Embryonic facial prominence (tissue), 1 donor: Measurements from ENCODE around the gene WDR93.
A peak's percentile ranks its signal among the peaks of the same experiment; 100 is the strongest.

Experiments used
- DNase-seq: peaks from one replicate; pipeline ENCODE4 v3.0.0-alpha.2; 2016; ENCODE audit errors: extremely low spot score

The WDR93 gene

GRCh38 chr15:89690276-89691218 is at the start of gene WDR93, which contains the start of gene PEX11A:
TSS of gene WDR93 (plus strand) at chr15:89690811. CDS start at chr15:89701747, 10,936 bp downstream.
TSS of gene PEX11A (minus strand) at chr15:89690754. CDS start at chr15:89690632, 122 bp downstream.
- peak; percentile 21 for DNase-seq

DNA sequence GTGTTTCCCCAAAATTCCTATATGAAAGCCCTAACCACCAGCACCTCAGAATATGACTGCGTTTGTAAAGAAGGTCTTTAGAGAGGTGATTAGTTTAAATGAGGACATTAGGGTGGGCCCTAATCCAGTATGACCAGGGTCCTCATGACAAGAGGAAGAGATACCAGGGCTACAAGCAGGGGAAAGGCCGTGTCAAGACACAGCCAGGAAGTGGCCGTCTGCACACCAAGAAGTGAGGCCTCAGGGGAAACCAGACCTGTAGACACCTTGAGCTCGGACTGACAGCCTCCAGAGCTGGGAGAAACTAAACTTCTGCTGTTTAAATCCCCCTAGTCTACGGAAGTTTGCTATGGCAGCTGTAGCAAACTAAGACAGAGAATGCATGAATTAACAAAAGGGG is 49.6 kb upstream of the WDR93 start:
- no peak for DNase-seq

- DNase-seq = no peak
Observed at GRCh38 chr15:89642106-89642505, 48.5 kb upstream of the WDR93 start.

- DNase-seq = no peak
Observed at GRCh38 chr15:89645680-89646079, 44.9 kb upstream of the WDR93 start.

- no peak for DNase-seq
Observed at GRCh38 chr15:89646416-89647141, 44.0 kb upstream of the WDR93 start.

DNA sequence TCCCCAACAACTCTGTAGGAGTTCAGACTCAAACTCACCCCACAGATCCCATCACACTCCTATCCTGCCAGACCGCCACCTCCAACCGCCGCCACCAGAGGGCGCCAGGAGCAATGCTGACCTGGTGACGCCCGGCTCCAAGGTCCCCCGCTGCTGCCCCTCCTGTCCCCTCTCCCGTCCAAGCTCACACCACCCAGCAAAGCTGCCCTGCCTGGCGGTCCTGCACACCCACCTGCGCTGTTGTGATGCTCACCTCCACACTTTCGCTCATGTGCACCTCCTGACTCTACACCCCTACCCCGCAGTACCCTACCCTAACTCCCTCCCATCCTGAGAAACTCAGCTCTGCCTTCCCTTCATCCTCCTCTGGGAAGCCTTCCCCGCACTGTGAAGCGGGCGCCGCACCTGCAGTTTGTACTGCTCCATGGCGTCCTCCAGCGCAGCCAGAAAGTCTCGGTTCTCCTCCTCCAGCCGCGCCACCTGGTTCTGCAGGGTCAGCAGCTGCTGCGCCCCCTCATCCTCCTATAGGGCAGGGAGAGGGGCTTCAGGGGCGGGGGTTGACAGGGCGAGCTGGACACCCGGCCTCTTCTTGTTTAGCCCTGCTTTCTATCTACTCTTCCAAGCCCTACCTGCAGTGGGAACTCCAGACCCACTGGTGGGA is 43.3 kb upstream of the WDR93 start:
- DNase-seq = no peak

DNA sequence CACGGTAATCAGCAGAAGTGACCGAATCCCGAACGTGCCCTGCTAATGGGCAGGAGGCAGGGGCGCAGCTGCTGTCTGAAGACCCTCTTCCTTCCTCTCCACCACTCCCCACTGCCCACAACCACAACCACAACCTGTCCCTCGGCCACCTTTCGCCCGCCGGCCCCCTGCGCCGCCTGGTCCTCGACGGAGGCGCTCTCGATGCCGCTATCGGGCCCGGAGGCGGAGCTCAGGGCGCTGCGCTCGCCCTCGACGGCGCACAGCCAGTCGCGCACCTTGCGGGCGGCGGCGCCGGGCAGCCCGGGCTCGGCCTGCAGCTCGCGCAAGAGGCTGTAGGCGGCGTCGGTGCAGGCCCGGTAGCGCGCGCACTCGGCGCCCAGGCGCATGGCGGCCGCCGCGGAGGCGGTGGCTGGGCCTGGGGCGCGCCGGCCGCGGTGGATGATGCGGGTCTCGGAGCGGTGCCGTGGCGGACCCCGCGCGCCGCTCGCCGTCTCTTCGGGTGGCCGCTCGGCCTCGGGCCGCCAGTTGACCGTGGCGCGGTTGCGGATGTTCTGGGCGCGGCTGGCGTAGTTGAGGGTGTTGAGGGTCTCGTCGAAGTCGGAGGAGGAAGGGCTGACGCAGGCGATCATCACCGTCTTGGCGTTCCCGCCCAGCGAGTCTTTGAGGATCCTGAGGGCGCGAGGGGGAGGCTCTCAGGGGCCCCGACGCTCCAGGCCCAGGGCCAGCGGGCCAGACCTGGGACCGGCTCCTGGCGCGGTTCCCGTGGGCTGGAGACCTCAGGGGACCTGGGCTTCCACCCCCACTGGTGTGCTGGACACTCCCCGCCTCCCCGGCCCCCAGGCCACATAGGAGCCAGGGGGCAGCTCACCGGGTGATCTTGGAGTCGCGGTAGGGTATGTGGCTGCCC is 42.3 kb upstream of the WDR93 start:
- DNase-seq = no peak

DNA sequence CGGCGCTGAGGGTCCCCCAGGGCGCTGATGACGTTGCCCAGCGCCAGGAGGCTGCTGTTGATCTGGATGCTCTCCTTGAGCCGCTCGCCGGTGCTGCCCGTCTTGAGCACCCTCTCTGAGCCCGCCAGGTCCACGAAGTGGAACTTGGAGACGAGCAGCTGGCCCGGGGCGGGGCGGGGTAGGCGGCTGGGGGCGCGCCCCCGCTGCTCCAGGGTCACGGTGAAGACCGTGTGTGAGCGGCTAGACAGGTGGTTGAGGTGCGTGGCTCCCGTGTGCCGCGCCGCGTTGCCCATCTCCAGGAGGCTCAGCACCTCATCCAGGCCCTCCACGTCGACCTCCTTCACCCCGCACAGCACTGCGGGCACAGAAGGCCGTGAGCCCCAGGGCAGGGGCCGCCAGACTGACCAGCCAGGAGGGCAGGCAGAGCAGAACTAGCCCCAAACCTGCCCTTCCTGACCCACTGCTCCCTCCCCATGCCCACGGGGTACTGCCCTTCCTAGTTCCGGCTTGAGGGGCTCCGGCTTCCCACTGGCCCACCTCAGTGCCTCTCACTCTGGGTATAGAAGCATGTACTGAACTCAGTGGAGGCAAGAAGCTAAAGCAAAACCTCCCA is 41.5 kb upstream of the WDR93 start:
- DNase-seq = no peak

- DNase-seq = no peak
Observed at GRCh38 chr15:89649716-89650115, 40.9 kb upstream of the WDR93 start.

GRCh38 chr15:89652131-89652530 is 38.5 kb upstream of the WDR93 start:
- DNase-seq = no peak

DNA sequence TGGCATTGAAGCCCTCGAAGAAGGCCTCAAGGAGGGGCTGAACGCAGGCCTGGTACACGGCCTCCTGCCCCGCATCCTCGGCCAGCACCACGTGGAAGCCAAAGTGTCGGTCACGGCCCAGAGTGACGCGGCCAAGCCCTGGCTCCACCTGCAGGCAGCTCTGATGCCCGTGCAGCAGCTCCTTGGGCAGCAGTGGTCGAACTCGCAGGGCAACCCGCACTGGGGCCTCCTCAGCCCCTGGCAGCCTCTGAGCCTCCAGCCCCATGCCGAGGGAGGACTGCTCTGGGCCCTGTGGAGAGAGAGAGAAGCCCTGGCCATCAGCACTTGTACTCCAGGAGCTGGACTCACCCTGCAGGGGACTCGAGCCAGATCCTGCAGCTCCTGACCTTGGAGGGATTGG is 37.9 kb upstream of the WDR93 start:
- no peak for DNase-seq

DNA sequence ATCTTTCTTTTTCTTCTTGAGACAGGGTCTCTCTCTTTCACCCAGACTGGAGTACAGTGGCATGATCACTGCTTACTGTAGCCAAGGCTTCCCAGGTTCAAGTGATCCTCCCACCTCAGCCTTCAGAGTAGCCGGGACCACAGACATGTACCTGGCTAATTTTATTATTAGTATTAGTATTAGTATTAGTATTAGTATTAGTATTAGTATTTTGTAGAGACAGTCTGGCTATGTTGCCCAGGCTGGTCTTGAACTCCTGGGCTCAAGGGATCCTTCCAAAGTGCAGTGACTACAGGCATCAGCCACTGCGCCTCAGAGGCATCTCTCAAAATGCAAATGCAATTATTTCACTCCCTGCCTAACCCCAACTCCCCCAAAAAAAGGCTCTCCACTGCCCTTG is 37.0 kb upstream of the WDR93 start:
- no peak for DNase-seq

DNA sequence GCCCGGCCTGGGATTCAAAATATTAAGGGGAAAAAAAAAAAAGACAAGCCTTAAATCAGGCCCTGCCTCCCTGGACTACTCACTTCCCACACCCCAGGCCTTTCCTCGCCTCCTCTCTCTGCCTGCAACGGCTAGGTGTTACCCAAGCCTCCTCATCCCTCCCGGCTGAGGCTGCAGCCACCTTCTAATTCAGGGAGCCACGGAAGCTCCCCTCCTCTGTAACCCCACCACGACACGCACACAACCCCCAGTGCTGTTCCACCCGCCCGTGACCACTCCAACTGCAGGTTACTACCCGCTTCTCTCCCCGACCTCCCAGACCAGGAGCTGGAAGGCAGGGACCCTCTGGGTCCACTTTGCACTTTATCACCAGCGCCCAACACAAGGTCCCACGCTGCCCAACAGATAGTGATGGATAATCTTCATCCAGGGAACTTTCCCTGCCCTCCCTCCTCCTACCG is 36.3 kb upstream of the WDR93 start:
- no peak for DNase-seq

DNA sequence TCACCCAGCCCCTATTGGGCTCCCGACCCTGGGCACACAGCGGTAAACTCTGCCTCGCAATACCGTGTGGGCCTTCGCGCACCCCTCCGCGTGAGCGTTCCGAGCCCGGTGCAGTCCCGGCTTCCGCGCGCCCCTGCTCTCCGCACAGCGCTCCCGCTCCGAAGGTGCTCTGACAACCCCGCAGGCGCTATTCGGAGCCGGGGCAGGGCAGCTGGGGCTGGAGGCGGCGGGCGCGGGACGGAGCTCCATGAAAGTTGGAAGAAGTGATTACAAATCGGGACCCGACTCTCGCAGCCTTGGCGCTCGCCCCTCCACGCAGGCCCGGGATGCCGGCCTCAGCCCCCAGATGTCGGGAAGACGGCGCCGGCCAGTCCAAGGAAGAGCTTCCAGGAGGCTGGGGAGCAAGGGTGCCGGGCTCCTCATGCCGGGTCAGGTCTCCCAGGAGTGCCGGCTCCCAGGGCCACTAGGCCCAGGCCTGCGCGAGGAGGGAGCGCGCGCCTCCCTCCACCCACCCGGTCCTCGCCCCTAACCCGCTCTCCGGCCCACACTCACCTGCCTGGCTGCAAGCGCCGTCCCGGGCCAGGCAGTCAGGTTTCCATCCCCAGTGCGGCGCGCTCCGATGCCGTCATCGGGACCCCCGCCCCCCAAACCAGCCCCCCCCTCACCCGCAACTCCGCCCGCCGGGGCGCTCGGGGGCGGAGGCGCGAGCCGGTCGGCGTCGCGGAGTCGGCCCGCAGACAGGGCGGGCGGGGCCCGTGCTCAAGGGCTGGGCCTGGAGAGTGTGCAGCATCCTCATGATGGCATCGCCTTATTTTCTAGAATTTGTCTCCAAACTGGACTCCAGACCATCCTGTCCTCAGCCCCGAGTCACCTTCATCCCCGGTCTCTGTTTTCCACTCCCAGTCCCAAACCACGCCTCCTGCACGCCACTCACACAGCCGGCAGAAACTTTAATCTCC is 35.5 kb upstream of the WDR93 start, which contains the start of gene KIF7:
Gene KIF7, minus strand, starts transcription at position 621 of the 959 bp plus-strand sequence. CDS start 2,537 bp downstream, outside the sequence.
- DNase-seq = peak; percentile 43

- DNase-seq = no peak
Observed at GRCh38 chr15:89656116-89656815, 34.3 kb upstream of the WDR93 start.

- no peak for DNase-seq
Observed at GRCh38 chr15:89657686-89658200, 32.9 kb upstream of the WDR93 start.

GRCh38 chr15:89659295-89659694 is 31.3 kb upstream of the WDR93 start:
- no peak for DNase-seq

DNA sequence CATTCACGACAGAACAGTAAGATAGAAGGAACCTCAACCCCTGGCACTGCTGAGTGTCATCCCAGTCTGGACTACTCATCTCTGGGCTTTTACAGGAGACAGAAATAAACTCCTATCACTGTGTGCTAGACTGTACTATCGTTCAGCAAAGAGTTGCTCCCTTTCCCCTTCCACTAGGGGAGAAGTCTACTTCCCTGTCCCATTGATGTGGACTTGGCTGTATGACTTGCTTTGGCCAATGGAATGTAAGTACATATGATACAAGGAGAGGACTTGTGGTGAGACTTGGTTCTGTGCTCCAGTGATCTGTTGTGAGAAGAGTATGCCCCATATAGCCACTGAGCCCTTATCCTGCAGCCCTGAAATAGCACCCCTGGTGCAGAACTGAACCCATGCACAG is 30.1 kb upstream of the WDR93 start:
- no peak for DNase-seq
